Prostate gland (tissue), 2 donors: ENCODE results near the gene RAB30. TPM values are rescaled to one million over a fixed set of nuclear protein-coding genes. Genes with fewer than 3 reads are reported as not detected.
"Not testable (repeated sequence)": the region's sequence is repeated elsewhere in the genome, so short reads cannot be mapped to it uniquely, and the experiment has no call there.

Experiments
- DNase-seq: peaks from one replicate; pipeline ENCODE4 v3.0.0-alpha.2; 2019; ENCODE audit warnings: low spot score
- H3K27ac ChIP-seq, 2 donors: fragments of 200-600 bp; sonication (generic); 2 replicates each; pipeline ENCODE4 v1.5.1; 2017 to 2019
- H3K27me3 ChIP-seq: fragments of 200-600 bp; sonication (generic); replicated peaks from 2 replicates; pipeline ENCODE4 v1.5.1; 2019; ENCODE audit not compliant: insufficient read depth
- H3K36me3 ChIP-seq, 2 donors: fragments of 200-600 bp; sonication (generic); 1 replicate in 1 of 2; 2 replicates in 1 of 2; pipeline versions ENCODE4 v1.5.1 to v1.8.1; 2017 to 2019
- H3K4me1 ChIP-seq: fragments of 200-600 bp; sonication (generic); replicated peaks from 2 replicates; pipeline ENCODE4 v1.5.1; 2019
- H3K4me3 ChIP-seq, 2 donors: fragments of 200-600 bp; sonication (generic); 2 replicates each; pipeline ENCODE4 v1.5.1; 2017 to 2019
- H3K9me3 ChIP-seq: fragments of 200-600 bp; sonication (generic); 2 replicates; pipeline ENCODE4 v1.5.1; 2017
- POLR2A ChIP-seq: fragments of 450-650 bp; IDR thresholded peaks from one replicate; pipeline ENCODE4 v1.6.1; 2016; ENCODE audit warnings: antibody characterized with exemption, mild to moderate bottlenecking
- POLR2AphosphoS5 ChIP-seq: sonication (generic); formaldehyde crosslinking; IDR thresholded peaks from one replicate; pipeline ENCODE4 v1.6.1; 2017; ENCODE audit warnings: antibody characterized with exemption
- WGBS: methylation state at CpG from one replicate; pipeline ENCODE4 v1.1.5; 2018; 5-methylcytosine and 5-hydroxymethylcytosine counted together
- intact Hi-C: fragments of 100-400 bp; cut with DNase I; formaldehyde crosslinking; loops from one replicate; pipeline ENCODE4 v1.14.2; 2022
- total RNA-seq, 2 donors: library from RNA; depleted of rRNA; stranded (reverse); fragments of >200 nt; gene quantifications; one replicate each; pipeline ENCODE4 v1.1.0, GENCODE V29; 2016
- TF ChIP-seq, protein P1 (sequence below), 4 experiments: fragments of 200-600 bp in 2 of 4; fragments of 450-650 bp in 2 of 4; sonication (generic) in 2 of 4; IDR thresholded peaks; 1 replicate in 3 of 4; 2 replicates in 1 of 4; pipeline ENCODE4 v1.5.1; 2016 to 2019; ENCODE audit warnings: antibody characterized with exemption in 4 of 4, mild to moderate bottlenecking in 2 of 4, moderate library complexity in 2 of 4

The RAB30 gene
- total RNA-seq, 2 donors from 2014 or later: 13.3 to 15.9 TPM

DNA sequence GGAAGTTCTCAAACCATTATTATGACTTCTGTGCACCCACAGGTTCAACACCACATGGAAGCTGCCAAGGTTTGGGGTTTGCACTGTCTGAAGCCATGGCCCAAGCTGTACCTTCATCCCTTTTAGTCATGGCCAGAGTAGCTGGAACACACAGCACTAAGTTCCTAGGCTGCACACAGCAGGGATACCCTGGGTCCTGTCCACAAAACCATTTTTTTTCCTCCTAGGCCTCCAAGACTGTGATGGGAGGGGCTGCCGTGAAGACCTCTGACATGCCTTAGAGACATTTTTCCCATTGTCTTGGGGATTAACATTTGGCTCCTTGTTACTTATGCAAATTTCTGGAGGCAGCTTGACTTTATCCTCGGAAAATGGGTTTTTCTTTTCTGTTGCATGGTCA, 127.5 kb downstream of the RAB30 start:
- intact Hi-C loops: no loop called here
- 90% methylated on average over 2 of the region's 2 CpGs for WGBS
- Histone ChIP-seq H3K4me1 (no peaks in the 10 kb centered on the region), H3K27ac (no peak overlapping the region), H3K27me3 (no peaks in the 10 kb centered on the region), H3K9me3 (no peaks in the 10 kb centered on the region), H3K4me3 (no peak overlapping the region), H3K36me3 (no peaks in the 10 kb centered on the region)
- TF ChIP-seq, protein P1, sequence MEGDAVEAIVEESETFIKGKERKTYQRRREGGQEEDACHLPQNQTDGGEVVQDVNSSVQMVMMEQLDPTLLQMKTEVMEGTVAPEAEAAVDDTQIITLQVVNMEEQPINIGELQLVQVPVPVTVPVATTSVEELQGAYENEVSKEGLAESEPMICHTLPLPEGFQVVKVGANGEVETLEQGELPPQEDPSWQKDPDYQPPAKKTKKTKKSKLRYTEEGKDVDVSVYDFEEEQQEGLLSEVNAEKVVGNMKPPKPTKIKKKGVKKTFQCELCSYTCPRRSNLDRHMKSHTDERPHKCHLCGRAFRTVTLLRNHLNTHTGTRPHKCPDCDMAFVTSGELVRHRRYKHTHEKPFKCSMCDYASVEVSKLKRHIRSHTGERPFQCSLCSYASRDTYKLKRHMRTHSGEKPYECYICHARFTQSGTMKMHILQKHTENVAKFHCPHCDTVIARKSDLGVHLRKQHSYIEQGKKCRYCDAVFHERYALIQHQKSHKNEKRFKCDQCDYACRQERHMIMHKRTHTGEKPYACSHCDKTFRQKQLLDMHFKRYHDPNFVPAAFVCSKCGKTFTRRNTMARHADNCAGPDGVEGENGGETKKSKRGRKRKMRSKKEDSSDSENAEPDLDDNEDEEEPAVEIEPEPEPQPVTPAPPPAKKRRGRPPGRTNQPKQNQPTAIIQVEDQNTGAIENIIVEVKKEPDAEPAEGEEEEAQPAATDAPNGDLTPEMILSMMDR (IDR thresholded peaks at IDR 0.05): no peak
- TF ChIP-seq POLR2A (no peak), POLR2AphosphoS5 (no peak)
- no peak for DNase-seq

DNA sequence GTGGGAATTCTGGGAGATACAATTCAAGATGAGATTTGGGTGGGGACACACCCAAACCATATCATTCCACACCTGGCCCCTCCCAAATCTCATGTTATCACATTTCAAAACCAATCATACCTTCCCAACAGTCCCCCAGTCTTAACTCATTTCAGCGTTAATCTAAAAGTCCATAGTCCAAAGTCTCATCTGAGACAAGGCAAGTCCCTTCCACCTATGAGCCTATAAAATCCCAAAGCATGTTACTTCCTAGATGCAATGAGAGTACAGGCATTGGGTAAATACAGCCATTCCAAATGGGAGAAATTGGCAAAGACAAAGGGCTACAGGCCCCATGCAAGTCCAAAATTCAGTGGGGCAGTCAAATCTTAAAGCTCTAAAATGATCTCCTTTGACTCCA, 128.3 kb downstream of the RAB30 start:
- intact Hi-C loops, H3K4me1 ChIP-seq, DNase-seq, H3K27ac ChIP-seq, H3K9me3 ChIP-seq, H3K36me3 ChIP-seq, H3K4me3 ChIP-seq, H3K27me3 ChIP-seq: not testable (repeated sequence)
- 96% methylated on average over 1 of the region's 1 CpG for WGBS

DNA sequence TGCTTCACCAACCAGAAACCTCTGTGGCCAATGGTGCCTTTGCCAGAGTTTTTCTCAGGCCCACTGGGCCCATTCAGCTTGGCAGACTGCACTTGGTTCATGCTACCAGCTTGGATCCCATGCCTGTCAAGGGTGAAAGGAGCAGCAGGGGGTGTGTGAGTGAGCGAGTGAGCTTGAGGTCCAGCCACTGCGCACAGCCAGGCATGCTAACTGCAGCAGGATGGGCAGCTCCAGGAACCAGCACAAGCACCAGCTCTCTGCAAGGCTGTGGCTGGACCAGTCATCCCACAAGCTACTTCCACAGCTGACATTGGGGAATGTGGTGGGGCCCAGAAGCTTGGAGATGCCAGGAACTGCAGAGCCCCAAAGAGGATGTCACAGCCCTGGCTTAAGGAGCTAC, 129.3 kb downstream of the RAB30 start:
- no peaks in the 10 kb centered on the region for H3K36me3 ChIP-seq
- no peak overlapping the region for H3K4me3 ChIP-seq
- no peaks in the 10 kb centered on the region for H3K9me3 ChIP-seq
- TF ChIP-seq POLR2A (no peak), POLR2AphosphoS5 (no peak)
- TF ChIP-seq, protein P1 (IDR thresholded peaks at IDR 0.05): no peak
- DNase-seq: no peak
- no peaks in the 10 kb centered on the region for H3K4me1 ChIP-seq
- intact Hi-C loops: no loop called here
- WGBS: 97% methylated on average over 2 of the region's 2 CpGs
- H3K27ac ChIP-seq: no peak overlapping the region
- H3K27me3 ChIP-seq: no peaks in the 10 kb centered on the region

DNA sequence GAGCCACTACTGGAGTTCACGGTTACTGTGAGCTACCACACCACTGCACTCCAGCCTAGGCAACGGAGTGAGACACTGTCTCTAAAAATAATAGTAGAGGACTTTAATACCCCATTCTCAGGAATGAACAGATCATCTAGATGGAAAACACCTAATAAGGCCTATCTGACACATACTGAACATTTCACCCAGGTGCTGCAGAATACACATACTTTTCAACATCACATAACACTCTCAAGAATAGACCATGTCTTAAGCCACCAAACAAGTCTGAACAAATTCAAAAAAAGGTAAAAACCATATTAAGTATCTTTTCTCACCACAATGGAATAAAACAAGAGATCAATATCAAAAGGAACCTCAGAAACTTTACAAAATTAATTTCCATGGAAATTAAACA, 132.2 kb downstream of the RAB30 start:
- no peak overlapping the region for H3K4me3 ChIP-seq
- no peak for DNase-seq
- TF ChIP-seq, protein P1 (IDR thresholded peaks at IDR 0.05): no peak
- no peaks in the 10 kb centered on the region for H3K9me3 ChIP-seq
- H3K27me3 ChIP-seq: no peaks in the 10 kb centered on the region
- intact Hi-C loops: no loop called here
- WGBS: 96% methylated on average over 2 of the region's 2 CpGs
- no peaks in the 10 kb centered on the region for H3K36me3 ChIP-seq
- no peak overlapping the region for H3K27ac ChIP-seq
- no peaks in the 10 kb centered on the region for H3K4me1 ChIP-seq

DNA sequence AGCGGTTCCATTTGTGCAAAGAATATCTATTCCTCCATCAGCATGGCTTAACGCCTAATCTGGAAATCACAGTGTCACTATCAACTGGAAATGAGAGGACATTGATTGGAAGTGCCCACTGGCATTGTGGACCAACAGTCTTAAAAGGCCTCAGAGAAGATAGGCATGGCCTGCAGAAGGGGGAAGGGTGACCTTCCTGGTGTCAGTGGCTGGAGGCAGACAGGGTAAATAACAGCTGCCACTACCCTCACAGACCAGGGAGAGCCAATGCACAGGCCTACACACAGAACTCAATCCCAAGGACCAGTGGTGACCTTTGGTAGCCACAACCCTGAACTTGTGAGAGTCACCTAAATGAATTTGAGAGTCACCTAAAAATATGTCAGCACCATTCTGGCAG, 134.1 kb downstream of the RAB30 start:
- intact Hi-C loops: no loop called here
- DNase-seq: no peak
- 92% methylated on average over 2 of the region's 2 CpGs for WGBS

More for the DNA sequence above, 134.1 kb downstream of the RAB30 start:
- Histone ChIP-seq H3K27ac (no peak overlapping the region), H3K9me3 (no peaks in the 10 kb centered on the region), H3K36me3 (no peaks in the 10 kb centered on the region), H3K4me3 (no peak overlapping the region), H3K4me1 (no peaks in the 10 kb centered on the region), H3K27me3 (no peaks in the 10 kb centered on the region)
- no peak for TF ChIP-seq POLR2A
- TF ChIP-seq POLR2AphosphoS5: no peak
- TF ChIP-seq, protein P1 (IDR thresholded peaks at IDR 0.05): no peak
